ENCODE measurements around the gene FLNB. TPM values are rescaled to one million over a fixed set of nuclear protein-coding genes. Genes with fewer than 3 reads are reported as not detected.

FLNB gene
- total RNA-seq, 1 donor from 2014 or later = 32.0 TPM

DNA sequence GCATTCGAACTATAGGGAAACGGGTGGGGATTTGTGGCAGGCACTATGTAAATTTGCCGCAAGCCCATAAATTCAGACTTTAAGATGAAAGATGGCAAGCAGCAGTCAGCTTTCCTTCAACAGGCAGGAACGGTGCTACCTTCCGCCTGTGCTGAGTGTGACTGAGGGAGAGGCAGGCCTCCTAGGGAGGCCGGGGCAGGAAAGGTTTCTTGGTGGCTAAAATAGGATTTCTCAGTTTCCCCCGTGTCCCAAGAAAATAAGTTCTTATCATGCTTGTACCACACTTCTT lies 12.5 kb downstream of the FLNB start:
- peaks cover 67% of the 10 kb centered on the region for H3K79me2 ChIP-seq (ENCODE audit: low read depth)
- TF ChIP-seq EZH2 (IDR thresholded peaks at IDR 0.05) = no peak
- TF ChIP-seq, protein P1, sequence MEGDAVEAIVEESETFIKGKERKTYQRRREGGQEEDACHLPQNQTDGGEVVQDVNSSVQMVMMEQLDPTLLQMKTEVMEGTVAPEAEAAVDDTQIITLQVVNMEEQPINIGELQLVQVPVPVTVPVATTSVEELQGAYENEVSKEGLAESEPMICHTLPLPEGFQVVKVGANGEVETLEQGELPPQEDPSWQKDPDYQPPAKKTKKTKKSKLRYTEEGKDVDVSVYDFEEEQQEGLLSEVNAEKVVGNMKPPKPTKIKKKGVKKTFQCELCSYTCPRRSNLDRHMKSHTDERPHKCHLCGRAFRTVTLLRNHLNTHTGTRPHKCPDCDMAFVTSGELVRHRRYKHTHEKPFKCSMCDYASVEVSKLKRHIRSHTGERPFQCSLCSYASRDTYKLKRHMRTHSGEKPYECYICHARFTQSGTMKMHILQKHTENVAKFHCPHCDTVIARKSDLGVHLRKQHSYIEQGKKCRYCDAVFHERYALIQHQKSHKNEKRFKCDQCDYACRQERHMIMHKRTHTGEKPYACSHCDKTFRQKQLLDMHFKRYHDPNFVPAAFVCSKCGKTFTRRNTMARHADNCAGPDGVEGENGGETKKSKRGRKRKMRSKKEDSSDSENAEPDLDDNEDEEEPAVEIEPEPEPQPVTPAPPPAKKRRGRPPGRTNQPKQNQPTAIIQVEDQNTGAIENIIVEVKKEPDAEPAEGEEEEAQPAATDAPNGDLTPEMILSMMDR (IDR thresholded peaks at IDR 0.05) = no peak
- no peak for TF ChIP-seq EZH2phosphoT487 (IDR thresholded peaks at IDR 0.05)
- no peak for DNase-seq (ENCODE audit: low spot score)
- no peak overlapping the region for H3K4me2 ChIP-seq
- H2AFZ ChIP-seq (replicated peaks) = no peak overlapping the region
- no peaks in the 10 kb centered on the region for H3K9me3 Mint-ChIP-seq
- no peak overlapping the region for H3K4me3 ChIP-seq
- H4K20me1 ChIP-seq (ENCODE audit: low read depth) = peaks cover 48% of the 10 kb centered on the region
- no peaks in the 10 kb centered on the region for H3K36me3 ChIP-seq
- H3K4me1 Mint-ChIP-seq = peaks cover 23% of the 10 kb centered on the region
- H3K4me3 Mint-ChIP-seq = no peak overlapping the region
- no peak overlapping the region for H3K27ac Mint-ChIP-seq
- no peaks in the 10 kb centered on the region for H3K27me3 ChIP-seq
- H3K36me3 Mint-ChIP-seq = no peaks in the 10 kb centered on the region
- peaks cover 32% of the 10 kb centered on the region for H3F3A ChIP-seq (ENCODE audit: low read depth)
- no peaks in the 10 kb centered on the region for H3K27me3 Mint-ChIP-seq (ENCODE audit: insufficient read depth, low read depth)
- H3K27ac ChIP-seq = no peak overlapping the region
- H3K4me1 ChIP-seq = peaks cover 33% of the 10 kb centered on the region
- H3K9ac ChIP-seq = no peak overlapping the region
- H3K9me3 ChIP-seq (ENCODE audit: low read depth) = no peaks in the 10 kb centered on the region

GRCh38 chr3:58021072-58021959 lies 13.1 kb downstream of the FLNB start:
- H3K4me2 ChIP-seq = no peak overlapping the region
- Mint-ChIP-seq H3K4me3 (no peak overlapping the region), H3K36me3 (no peaks in the 10 kb centered on the region), H3K9me3 (no peaks in the 10 kb centered on the region), H3K27ac (no peak overlapping the region), H3K4me1 (peaks cover 25% of the 10 kb centered on the region), H3K27me3 (ENCODE audit: insufficient read depth, low read depth) (no peaks in the 10 kb centered on the region)
- H3K4me1 ChIP-seq = peaks cover 36% of the 10 kb centered on the region
- H3K27me3 ChIP-seq = no peaks in the 10 kb centered on the region
- no peak overlapping the region for H3K4me3 ChIP-seq
- DNase-seq (ENCODE audit: low spot score) = no peak
- no peak overlapping the region for H2AFZ ChIP-seq (replicated peaks)
- H3K9me3 ChIP-seq (ENCODE audit: low read depth) = no peaks in the 10 kb centered on the region
- no peak overlapping the region for H3K27ac ChIP-seq
- H3K79me2 ChIP-seq (ENCODE audit: low read depth) = peaks cover 67% of the 10 kb centered on the region
- H3K36me3 ChIP-seq = no peaks in the 10 kb centered on the region
- peaks cover 32% of the 10 kb centered on the region for H3F3A ChIP-seq (ENCODE audit: low read depth)
- H3K9ac ChIP-seq = no peak overlapping the region
- TF ChIP-seq EZH2 (IDR thresholded peaks at IDR 0.05) (no peak), EZH2phosphoT487 (IDR thresholded peaks at IDR 0.05) (no peak)
- TF ChIP-seq, protein P1 (IDR thresholded peaks at IDR 0.05) = no peak
- peaks cover 54% of the 10 kb centered on the region for H4K20me1 ChIP-seq (ENCODE audit: low read depth)

GRCh38 chr3:58021962-58022361 lies 13.7 kb downstream of the FLNB start:
- Histone ChIP-seq H3K9me3 (ENCODE audit: low read depth) (no peaks in the 10 kb centered on the region), H3F3A (ENCODE audit: low read depth) (peaks cover 32% of the 10 kb centered on the region), H3K36me3 (no peaks in the 10 kb centered on the region), H3K4me2 (no peak overlapping the region), H3K4me3 (no peak overlapping the region), H3K9ac (no peak overlapping the region), H3K27me3 (no peaks in the 10 kb centered on the region), H4K20me1 (ENCODE audit: low read depth) (peaks cover 57% of the 10 kb centered on the region), H2AFZ (replicated peaks) (no peak overlapping the region), H3K79me2 (ENCODE audit: low read depth) (peaks cover 66% of the 10 kb centered on the region), H3K27ac (no peak overlapping the region), H3K4me1 (peaks cover 36% of the 10 kb centered on the region)
- no peaks in the 10 kb centered on the region for H3K9me3 Mint-ChIP-seq
- H3K4me1 Mint-ChIP-seq = peaks cover 22% of the 10 kb centered on the region
- H3K27ac Mint-ChIP-seq = no peak overlapping the region
- no peaks in the 10 kb centered on the region for H3K36me3 Mint-ChIP-seq
- DNase-seq (ENCODE audit: low spot score) = no peak
- H3K27me3 Mint-ChIP-seq (ENCODE audit: insufficient read depth, low read depth) = no peaks in the 10 kb centered on the region
- TF ChIP-seq EZH2 (IDR thresholded peaks at IDR 0.05) (no peak), EZH2phosphoT487 (IDR thresholded peaks at IDR 0.05) (no peak)
- TF ChIP-seq, protein P1 (IDR thresholded peaks at IDR 0.05) = no peak
- H3K4me3 Mint-ChIP-seq = no peak overlapping the region
